ENCODE results near the gene RCC1.

DNA sequence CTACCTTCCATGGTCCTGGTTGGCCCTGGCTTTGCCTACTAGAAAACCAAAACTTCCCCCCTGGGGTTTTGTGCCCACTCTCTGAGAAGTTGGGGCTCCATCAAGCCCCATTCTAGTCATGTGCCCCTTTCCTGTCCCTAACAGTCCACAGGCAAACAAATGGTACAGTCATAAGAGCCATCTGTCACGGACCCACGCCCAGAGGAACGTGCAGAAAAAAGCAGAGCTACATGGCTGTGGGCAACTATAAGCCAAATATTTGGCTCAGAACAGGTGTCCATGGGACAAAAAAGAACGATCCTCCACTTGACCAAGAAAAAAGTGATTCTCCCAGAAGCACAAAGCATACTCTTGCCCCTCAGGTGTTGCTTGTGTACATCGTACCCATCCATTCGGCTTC lies 32.4 kb downstream of the RCC1 start:
- TF ChIP-seq CTCF (IDR thresholded peaks at IDR 0.05) (no peak), EP300 (IDR thresholded peaks at IDR 0.05; ENCODE audit: borderline replicate concordance in 1 of 2, low read depth in 1 of 2, low read length in 1 of 2) (no peak), FOSL2 (IDR thresholded peaks at IDR 0.05; ENCODE audit: borderline replicate concordance, low read depth) (no peak), TEAD4 (IDR thresholded peaks at IDR 0.05; ENCODE audit: borderline replicate concordance, insufficient read depth) (no peak), SMC3 (IDR thresholded peaks at IDR 0.05; ENCODE audit: low read depth, low read length) (no peak), REST (IDR thresholded peaks at IDR 0.05; ENCODE audit: low read depth, low read length) (no peak), MAX (IDR thresholded peaks at IDR 0.05; ENCODE audit: low read depth) (no peak)
- TF ChIP-seq, protein P1, sequence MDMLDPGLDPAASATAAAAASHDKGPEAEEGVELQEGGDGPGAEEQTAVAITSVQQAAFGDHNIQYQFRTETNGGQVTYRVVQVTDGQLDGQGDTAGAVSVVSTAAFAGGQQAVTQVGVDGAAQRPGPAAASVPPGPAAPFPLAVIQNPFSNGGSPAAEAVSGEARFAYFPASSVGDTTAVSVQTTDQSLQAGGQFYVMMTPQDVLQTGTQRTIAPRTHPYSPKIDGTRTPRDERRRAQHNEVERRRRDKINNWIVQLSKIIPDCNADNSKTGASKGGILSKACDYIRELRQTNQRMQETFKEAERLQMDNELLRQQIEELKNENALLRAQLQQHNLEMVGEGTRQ (IDR thresholded peaks at IDR 0.05; ENCODE audit: borderline replicate concordance, low read depth, low read length), result no peak
- TF ChIP-seq, protein P2, sequence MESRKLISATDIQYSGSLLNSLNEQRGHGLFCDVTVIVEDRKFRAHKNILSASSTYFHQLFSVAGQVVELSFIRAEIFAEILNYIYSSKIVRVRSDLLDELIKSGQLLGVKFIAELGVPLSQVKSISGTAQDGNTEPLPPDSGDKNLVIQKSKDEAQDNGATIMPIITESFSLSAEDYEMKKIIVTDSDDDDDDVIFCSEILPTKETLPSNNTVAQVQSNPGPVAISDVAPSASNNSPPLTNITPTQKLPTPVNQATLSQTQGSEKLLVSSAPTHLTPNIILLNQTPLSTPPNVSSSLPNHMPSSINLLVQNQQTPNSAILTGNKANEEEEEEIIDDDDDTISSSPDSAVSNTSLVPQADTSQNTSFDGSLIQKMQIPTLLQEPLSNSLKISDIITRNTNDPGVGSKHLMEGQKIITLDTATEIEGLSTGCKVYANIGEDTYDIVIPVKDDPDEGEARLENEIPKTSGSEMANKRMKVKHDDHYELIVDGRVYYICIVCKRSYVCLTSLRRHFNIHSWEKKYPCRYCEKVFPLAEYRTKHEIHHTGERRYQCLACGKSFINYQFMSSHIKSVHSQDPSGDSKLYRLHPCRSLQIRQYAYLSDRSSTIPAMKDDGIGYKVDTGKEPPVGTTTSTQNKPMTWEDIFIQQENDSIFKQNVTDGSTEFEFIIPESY (IDR thresholded peaks at IDR 0.05; ENCODE audit: borderline replicate concordance, low read depth), result no peak

Data from SK-N-SH (cell line).